AG04450 (cell line): Measurements from ENCODE around the gene SEC24A. TPM values are rescaled to one million over a fixed set of nuclear protein-coding genes. Genes with fewer than 3 reads are reported as not detected.
"Not testable (repeated sequence)": the region's sequence is repeated elsewhere in the genome, so short reads cannot be mapped to it uniquely, and the experiment has no call there.

ENCODE experiments used
- CTCF ChIA-PET: fragments of 300-600, 350-600 bp; formaldehyde crosslinking; extraction: SDS; loops from one replicate; lab custom pipeline; 2022; ENCODE audit warnings: antibody characterized with exemption, inconsistent platforms; lab: Charles Lee
- POLR2A ChIA-PET: fragments of 350-600 bp; formaldehyde crosslinking; extraction: SDS; loops from one replicate; lab custom pipeline; 2021; ENCODE audit warnings: antibody characterized with exemption, inconsistent platforms; lab: Yijun Ruan, JAX
- DNase-seq: peaks from one replicate; pipeline ENCODE4 v3.0.0-alpha.2; 2011; ENCODE audit warnings: low read depth, low spot score
- H3K27ac ChIP-seq: one replicate; pipeline ENCODE4 v1.5.1; 2012; ENCODE audit warnings: low read depth, low read length, control low read depth
- H3K27me3 ChIP-seq: one replicate; pipeline ENCODE4 v1.6.0; 2012; ENCODE audit warnings: low read length; ENCODE audit not compliant: control insufficient read depth, insufficient read depth
- H3K4me3 ChIP-seq: 2 replicates; pipeline ENCODE4 v1.5.1; 2011; ENCODE audit warnings: mild to moderate bottlenecking, low read depth, low read length, control low read depth
- H3K9me3 ChIP-seq: 2 replicates; pipeline ENCODE4 v1.5.1; 2012; ENCODE audit warnings: low read length; ENCODE audit not compliant: control insufficient read depth, insufficient read depth
- CTCF ChIP-seq: IDR thresholded peaks from 2 replicates; pipeline ENCODE4 v1.5.1; 2011; ENCODE audit warnings: low read depth, low read length, control low read depth, inconsistent platforms
- polyA plus RNA-seq: library from polyadenylated mRNA; depleted of rRNA; stranded (reverse); fragments of >200 nt; gene quantifications from 2 replicates; pipeline ENCODE4 v1.2.3, GENCODE V29; 2011

SEC24A gene
- polyA plus RNA-seq, 1 experiment, result 46.7 TPM

- no peak for TF ChIP-seq CTCF
- H3K4me3 ChIP-seq, result no peak overlapping the region
- no peaks in the 10 kb centered on the region for H3K27me3 ChIP-seq
- no peak overlapping the region for H3K27ac ChIP-seq
- POLR2A ChIA-PET, result no interaction called here
- DNase-seq, result no peak
- no peaks in the 10 kb centered on the region for H3K9me3 ChIP-seq
- CTCF ChIA-PET, result interaction anchor here (1.4 kb wide), 1 partner anchor 36 kb away, joined by 3 read pairs; no protein-coding TSS in a partner anchor
Measured at GRCh38 chr5:134614450-134615085, 34.0 kb upstream of the SEC24A start.

- TF ChIP-seq CTCF, result no peak
- no peak for DNase-seq
- no peak overlapping the region for H3K4me3 ChIP-seq
- H3K27me3 ChIP-seq, result no peaks in the 10 kb centered on the region
- ChIA-PET POLR2A (interaction anchor here (0.6 kb wide), 1 partner anchor 20 kb away, joined by 3 read pairs; no protein-coding TSS in a partner anchor), CTCF (interaction anchor here (0.9 kb wide), 1 partner anchor 33 kb away, joined by 3 read pairs; no protein-coding TSS in a partner anchor)
- no peak overlapping the region for H3K27ac ChIP-seq
- no peaks in the 10 kb centered on the region for H3K9me3 ChIP-seq
Measured at GRCh38 chr5:134620634-134621033, 28.0 kb upstream of the SEC24A start.

- ChIA-PET POLR2A (no interaction called here), CTCF (interaction anchor here (0.6 to 1.1 kb wide), 2 partner anchors 38 to 112 kb away, joined by 3 read pairs; no protein-coding TSS in a partner anchor)
- Histone ChIP-seq H3K9me3 (no peaks in the 10 kb centered on the region), H3K27ac (no peak overlapping the region), H3K4me3 (no peak overlapping the region), H3K27me3 (no peaks in the 10 kb centered on the region)
- TF ChIP-seq CTCF, result no peak
- DNase-seq, result no peak
Measured at GRCh38 chr5:134625559-134625958, 23.0 kb upstream of the SEC24A start.

GRCh38 chr5:134626369-134627014 lies 22.1 kb upstream of the SEC24A start:
- DNase-seq, result no peak
- H3K4me3 ChIP-seq, result no peak overlapping the region
- POLR2A ChIA-PET, result no interaction called here
- no peaks in the 10 kb centered on the region for H3K9me3 ChIP-seq
- no peak for TF ChIP-seq CTCF
- no peaks in the 10 kb centered on the region for H3K27me3 ChIP-seq
- CTCF ChIA-PET, result interaction anchor here (0.6 to 1.6 kb wide), 2 partner anchors 39 to 111 kb away, joined by 3 to 7 read pairs; no protein-coding TSS in a partner anchor
- no peak overlapping the region for H3K27ac ChIP-seq

- H3K27ac ChIP-seq, result no peak overlapping the region
- POLR2A ChIA-PET, result no interaction called here
- no peaks in the 10 kb centered on the region; the same call in 1 of the 2 replicates for H3K9me3 ChIP-seq
- TF ChIP-seq CTCF, result no peak
- no peak for DNase-seq
- CTCF ChIA-PET, result interaction anchor here (0.8 kb wide), 1 partner anchor 47 kb away, joined by 4 read pairs; no protein-coding TSS in a partner anchor
- no peaks in the 10 kb centered on the region for H3K27me3 ChIP-seq
- no peak overlapping the region for H3K4me3 ChIP-seq
Measured at GRCh38 chr5:134634227-134634626, 14.4 kb upstream of the SEC24A start.

- not testable (repeated sequence) for H3K27me3 ChIP-seq, DNase-seq, H3K4me3 ChIP-seq, H3K27ac ChIP-seq, H3K9me3 ChIP-seq
- POLR2A ChIA-PET, result interaction anchor here (0.7 kb wide), 1 partner anchor 269 kb away, joined by 5 read pairs; no protein-coding TSS in a partner anchor
- CTCF ChIA-PET, result interaction anchor here (0.8 to 0.9 kb wide), 2 partner anchors 57 to 107 kb away, joined by 3 read pairs; no protein-coding TSS in a partner anchor
Measured at GRCh38 chr5:134635366-134635765, 13.2 kb upstream of the SEC24A start.
